ENCODE measurements around the gene SNRNP25.

The SNRNP25 gene

GRCh38 chr16:57711-58110 lies 4.1 kb downstream of the SNRNP25 start:
- Histone ChIP-seq H2AFZ (ENCODE audit: low read depth) (no peak overlapping the region), H3K4me2 (no peak overlapping the region), H3K4me3 (IDR thresholded peaks at IDR 0.05; ENCODE audit: insufficient read depth, low read depth, low read length) (no peak overlapping the region), H4K20me1 (ENCODE audit: insufficient read depth) (no peaks in the 10 kb centered on the region), H3K27me3 (ENCODE audit: insufficient read depth, low read depth) (no peaks in the 10 kb centered on the region), H3K36me3 (ENCODE audit: insufficient read depth) (no peaks in the 10 kb centered on the region; the same call in 1 of the 2 replicates), H3K9ac (no peak overlapping the region), H3K4me1 (ENCODE audit: low read depth, poor library complexity, severe bottlenecking) (peaks cover 3% of the 10 kb centered on the region), H3K79me2 (ENCODE audit: insufficient read depth, low read depth) (peaks cover 18% of the 10 kb centered on the region; the same call in 1 of the 2 replicates), H3K27ac (no peak overlapping the region)
- TF ChIP-seq CTCF (conservative IDR thresholded peaks at IDR 0.05; ENCODE audit: low read depth, low read length), result no peak

- Histone ChIP-seq H3K79me2 (ENCODE audit: insufficient read depth, low read depth) (peaks cover 15% of the 10 kb centered on the region; the same call in 1 of the 2 replicates), H3K27me3 (ENCODE audit: insufficient read depth, low read depth) (no peaks in the 10 kb centered on the region), H3K4me1 (ENCODE audit: low read depth, poor library complexity, severe bottlenecking) (peaks cover 3% of the 10 kb centered on the region), H3K4me3 (IDR thresholded peaks at IDR 0.05; ENCODE audit: insufficient read depth, low read depth, low read length) (no peak overlapping the region), H3K27ac (no peak overlapping the region), H3K9ac (no peak overlapping the region), H2AFZ (ENCODE audit: low read depth) (no peak overlapping the region), H4K20me1 (ENCODE audit: insufficient read depth) (no peaks in the 10 kb centered on the region), H3K4me2 (no peak overlapping the region), H3K36me3 (ENCODE audit: insufficient read depth) (no peaks in the 10 kb centered on the region; the same call in 1 of the 2 replicates)
- no peak for TF ChIP-seq CTCF (conservative IDR thresholded peaks at IDR 0.05; ENCODE audit: low read depth, low read length)
Measured at GRCh38 chr16:58491-59439, 5.1 kb downstream of the SNRNP25 start.

GRCh38 chr16:59440-60059 lies 5.9 kb downstream of the SNRNP25 start:
- no peak overlapping the region for H2AFZ ChIP-seq (ENCODE audit: low read depth)
- H3K27ac ChIP-seq, result no peak overlapping the region
- no peaks in the 10 kb centered on the region for H3K4me1 ChIP-seq (ENCODE audit: low read depth, poor library complexity, severe bottlenecking)
- TF ChIP-seq CTCF (conservative IDR thresholded peaks at IDR 0.05; ENCODE audit: low read depth, low read length), result no peak
- H3K4me3 ChIP-seq (IDR thresholded peaks at IDR 0.05; ENCODE audit: insufficient read depth, low read depth, low read length), result no peak overlapping the region
- no peaks in the 10 kb centered on the region for H3K27me3 ChIP-seq (ENCODE audit: insufficient read depth, low read depth)
- no peaks in the 10 kb centered on the region for H4K20me1 ChIP-seq (ENCODE audit: insufficient read depth)
- no peak overlapping the region for H3K4me2 ChIP-seq
- H3K9ac ChIP-seq, result no peak overlapping the region
- no peaks in the 10 kb centered on the region; the same call in 1 of the 2 replicates for H3K36me3 ChIP-seq (ENCODE audit: insufficient read depth)
- peaks cover 8% of the 10 kb centered on the region; the same call in 1 of the 2 replicates for H3K79me2 ChIP-seq (ENCODE audit: insufficient read depth, low read depth)

- no peak overlapping the region for H3K4me2 ChIP-seq
- no peaks in the 10 kb centered on the region for H4K20me1 ChIP-seq (ENCODE audit: insufficient read depth)
- H3K79me2 ChIP-seq (ENCODE audit: insufficient read depth, low read depth), result 0 out of 2 replicates have a peak, but pooled peaks cover 2% of the 10 kb centered on the region
- H3K4me1 ChIP-seq (ENCODE audit: low read depth, poor library complexity, severe bottlenecking), result no peaks in the 10 kb centered on the region
- no peak overlapping the region for H3K9ac ChIP-seq
- H3K27me3 ChIP-seq (ENCODE audit: insufficient read depth, low read depth), result no peaks in the 10 kb centered on the region
- H3K36me3 ChIP-seq (ENCODE audit: insufficient read depth), result no peaks in the 10 kb centered on the region; the same call in 1 of the 2 replicates
- no peak overlapping the region for H3K4me3 ChIP-seq (IDR thresholded peaks at IDR 0.05; ENCODE audit: insufficient read depth, low read depth, low read length)
- H3K27ac ChIP-seq, result no peak overlapping the region
- no peak overlapping the region for H2AFZ ChIP-seq (ENCODE audit: low read depth)
- TF ChIP-seq CTCF (conservative IDR thresholded peaks at IDR 0.05; ENCODE audit: low read depth, low read length), result no peak
Measured at GRCh38 chr16:60166-60565, 6.5 kb downstream of the SNRNP25 start.
